HCT116 (cell line): Measurements from ENCODE around the gene IDH3G. TPM values are rescaled to one million over a fixed set of nuclear protein-coding genes. Genes with fewer than 3 reads are reported as not detected.

Experiments
- ATAC-seq: fragments of 200-7000 bp; cut with Tn5 transposase; 2 replicates; pipeline ENCODE4 v1.9.1; 2020; ENCODE audit warnings: mild to moderate bottlenecking, moderate library complexity
- BruUV-seq: library from RNA; stranded (reverse); fragments of 400-500 nt; replicated peaks from 2 replicates; lab custom pipeline; 2021; lab: Mats Ljungman, UMichigan
- CTCF ChIA-PET: fragments of 300-600 bp; sonication (Branson Sonifier 250); formaldehyde crosslinking; loops from one replicate; lab custom pipeline; 2021; ENCODE audit warnings: antibody characterized with exemption; lab: Charles Lee
- POLR2A ChIA-PET: fragments of 300-600, 350-600 bp; sonication (Branson Sonifier 250); formaldehyde crosslinking; loops from one replicate; lab custom pipeline; 2021; ENCODE audit warnings: antibody characterized with exemption; lab: Charles Lee
- RAD21 ChIA-PET, 2 experiments: fragments of 300-600 bp; sonication (Branson Sonifier 250); formaldehyde crosslinking; loops; one replicate each; lab custom pipeline; 2023; ENCODE audit warnings: low total read pairs in 2 of 2; ENCODE audit not compliant: uncharacterized antibody in 2 of 2, unreplicated experiment in 2 of 2, low non-redundant PET in 1 of 2; lab: Charles Lee
- DNase-seq: peaks from one replicate; pipeline ENCODE4 v3.0.0-alpha.2; 2010; ENCODE audit warnings: low read depth, low spot score
- H2AFZ ChIP-seq: fragments of 200-600 bp; shearing (Covaris generic), sonication (generic); 2 replicates; pipeline ENCODE4 v1.6.1; 2017; ENCODE audit warnings: low read depth, mixed run types, mixed read lengths, antibody characterized with exemption, low read length; ENCODE audit not compliant: poor library complexity, severe bottlenecking
- H3K27ac ChIP-seq: 2 replicates; pipeline ENCODE4 v1.5.1; 2012; ENCODE audit warnings: low read depth, low read length
- H3K27me3 ChIP-seq: fragments of 200-600 bp; sonication (generic); 2 replicates; pipeline ENCODE4 v1.6.1; 2016; ENCODE audit warnings: mixed run types, low read length, mixed read lengths; ENCODE audit not compliant: insufficient read depth
- H3K36me3 ChIP-seq, 2 experiments: fragments of 200-500 bp in 1 of 2; fragments of 200-600 bp in 1 of 2; sonication (Bioruptor generic) in 1 of 2; sonication (generic) in 1 of 2; 2 replicates each; pipeline versions ENCODE4 v1.5.1 to v1.6.1; 2014 to 2016; ENCODE audit warnings: low read length in 2 of 2, inconsistent platforms in 1 of 2, mixed read lengths in 1 of 2, mixed run types in 1 of 2; ENCODE audit not compliant: insufficient read depth in 2 of 2, control insufficient read depth in 1 of 2
- H3K4me1 ChIP-seq, 2 experiments: fragments of 200-600 bp in 1 of 2; sonication (generic) in 1 of 2; 2 replicates each; pipeline versions ENCODE4 v1.5.1 to v1.6.1; 2012 to 2017; ENCODE audit warnings: low read length in 2 of 2, inconsistent platforms in 1 of 2, mild to moderate bottlenecking in 1 of 2, mixed read lengths in 1 of 2, mixed run types in 1 of 2, moderate library complexity in 1 of 2; ENCODE audit not compliant: insufficient read depth in 2 of 2, control insufficient read depth in 1 of 2
- H3K4me2 ChIP-seq: fragments of 200-600 bp; sonication (generic); 2 replicates; pipeline ENCODE4 v1.6.1; 2017; ENCODE audit warnings: mixed run types, low read length, mixed read lengths
- H3K4me3 ChIP-seq, 2 experiments: fragments of 200-600 bp in 1 of 2; sonication (generic) in 1 of 2; replicated peaks in 1 of 2; 2 replicates each; pipeline ENCODE4 v1.5.1; 2011 to 2016; ENCODE audit warnings: low read length in 2 of 2, control low read depth in 1 of 2, low read depth in 1 of 2, mild to moderate bottlenecking in 1 of 2, mixed read lengths in 1 of 2, mixed run types in 1 of 2
- H3K79me2 ChIP-seq: fragments of 200-600 bp; sonication (generic); 2 replicates; pipeline ENCODE4 v1.6.1; 2017; ENCODE audit warnings: mild to moderate bottlenecking, mixed run types, low read length, moderate library complexity, mixed read lengths; ENCODE audit not compliant: insufficient read depth
- H3K9ac ChIP-seq: fragments of 200-600 bp; sonication (generic); 2 replicates; pipeline ENCODE4 v1.6.1; 2016; ENCODE audit warnings: low read length, mixed read lengths
- H3K9me2 ChIP-seq: fragments of 200-600 bp; sonication (generic), shearing (Covaris generic); 2 replicates; pipeline ENCODE4 v1.6.1; 2017; ENCODE audit warnings: mixed run types, mild to moderate bottlenecking, moderate library complexity; ENCODE audit not compliant: insufficient read depth
- H3K9me3 ChIP-seq, 2 experiments: fragments of 200-500 bp in 1 of 2; fragments of 200-600 bp in 1 of 2; sonication (Bioruptor generic) in 1 of 2; sonication (generic) in 1 of 2; 2 replicates each; pipeline ENCODE4 v1.6.1; 2014 to 2017; ENCODE audit warnings: low read length in 2 of 2, mixed read lengths in 2 of 2, inconsistent platforms in 1 of 2, low read depth in 1 of 2, mild to moderate bottlenecking in 1 of 2, mixed run types in 1 of 2, moderate library complexity in 1 of 2; ENCODE audit not compliant: control insufficient read depth in 1 of 2, insufficient read depth in 1 of 2
- H4K20me1 ChIP-seq: fragments of 200-600 bp; sonication (generic), shearing (Covaris generic); 2 replicates; pipeline ENCODE4 v1.6.1; 2017; ENCODE audit warnings: mixed run types, mild to moderate bottlenecking, moderate library complexity; ENCODE audit not compliant: insufficient read depth
- CBX3 ChIP-seq: IDR thresholded peaks from 2 replicates; pipeline ENCODE4 v1.6.1; 2012; ENCODE audit warnings: low read depth
- CEBPB ChIP-seq: IDR thresholded peaks from 2 replicates; pipeline ENCODE4 v1.6.1; 2012; ENCODE audit warnings: low read depth
- EGR1 ChIP-seq: IDR thresholded peaks from 2 replicates; pipeline ENCODE4 v1.6.1; 2012; ENCODE audit warnings: low read depth
- ELF1 ChIP-seq: IDR thresholded peaks from 2 replicates; pipeline ENCODE4 v1.6.1; 2012; ENCODE audit warnings: low read depth, borderline replicate concordance
- EZH2phosphoT487 ChIP-seq: fragments of 200-600 bp; IDR thresholded peaks from 2 replicates; pipeline ENCODE4 v1.6.1; 2018; ENCODE audit warnings: antibody characterized with exemption, borderline replicate concordance
- FOSL1 ChIP-seq: IDR thresholded peaks from 2 replicates; pipeline ENCODE4 v1.6.1; 2012; ENCODE audit warnings: low read depth
- JUND ChIP-seq: IDR thresholded peaks from 2 replicates; pipeline ENCODE4 v1.6.1; 2012
- POLR2A ChIP-seq: IDR thresholded peaks from 2 replicates; pipeline ENCODE4 v1.7.0; 2011; ENCODE audit warnings: borderline replicate concordance; ENCODE audit not compliant: insufficient read depth, insufficient read length; ENCODE audit errors: extremely low read depth
- POLR2AphosphoS5 ChIP-seq: IDR thresholded peaks from 2 replicates; pipeline ENCODE4 v1.6.1; 2011; ENCODE audit warnings: mild to moderate bottlenecking, low read depth, low read length, moderate library complexity
- SIN3A ChIP-seq: IDR thresholded peaks from 2 replicates; pipeline ENCODE4 v1.6.1; 2012; ENCODE audit warnings: low read depth
- SP1 ChIP-seq: IDR thresholded peaks from 2 replicates; pipeline ENCODE4 v1.6.1; 2012; ENCODE audit warnings: low read depth
- SRF ChIP-seq: IDR thresholded peaks from 2 replicates; pipeline ENCODE4 v1.6.1; 2012; ENCODE audit warnings: low read depth
- TCF7L2 ChIP-seq: IDR thresholded peaks from 2 replicates; pipeline ENCODE4 v1.7.0; 2011; ENCODE audit warnings: borderline replicate concordance, inconsistent platforms; ENCODE audit not compliant: insufficient read depth, insufficient read length; ENCODE audit errors: extremely low read depth
- YY1 ChIP-seq: IDR thresholded peaks from 2 replicates; pipeline ENCODE4 v1.6.1; 2011; ENCODE audit warnings: low read length, low read depth, moderate library complexity, mild to moderate bottlenecking; ENCODE audit not compliant: insufficient replicate concordance; ENCODE audit errors: extremely low read depth
- ZFX ChIP-seq: fragments of 450-650 bp; IDR thresholded peaks from 2 replicates; pipeline ENCODE4 v1.6.1; 2017
- ZNF274 ChIP-seq: fragments of 200-500 bp; sonication (Bioruptor generic); IDR thresholded peaks from 2 replicates; pipeline ENCODE4 v1.6.1; 2014; ENCODE audit warnings: mild to moderate bottlenecking, low read depth, low read length, inconsistent platforms
- intact Hi-C: fragments of 100-400 bp; cut with micrococcal nuclease; formaldehyde crosslinking; loops from 2 replicates; pipeline ENCODE4 v1.10.0; 2022
- total RNA-seq: library from RNA; stranded (reverse); gene quantifications from one replicate; pipeline ENCODE4 v1.2.1, GENCODE V29; 2021; ENCODE audit not compliant: unreplicated experiment
- TF ChIP-seq, protein P1 (sequence below): IDR thresholded peaks from 2 replicates; pipeline ENCODE4 v1.6.1; 2012
- TF ChIP-seq, protein P2 (sequence below): IDR thresholded peaks from 2 replicates; pipeline ENCODE4 v1.6.1; 2011; ENCODE audit warnings: mild to moderate bottlenecking, low read length, moderate library complexity; ENCODE audit not compliant: insufficient replicate concordance; ENCODE audit errors: extremely low read depth
- TF ChIP-seq, protein P3 (sequence below): IDR thresholded peaks from 2 replicates; pipeline ENCODE4 v1.6.1; 2012
- TF ChIP-seq, protein P4 (sequence below), 3 experiments: fragments of 200-600 bp in 1 of 3; sonication (generic) in 1 of 3; IDR thresholded peaks in 2 of 3; conservative IDR thresholded peaks in 1 of 3; 2 replicates each; pipeline ENCODE4 v1.5.1; 2012 to 2017; ENCODE audit warnings: low read depth in 2 of 3, low read length in 2 of 3, antibody characterized with exemption in 1 of 3, borderline replicate concordance in 1 of 3, control low read depth in 1 of 3, mild to moderate bottlenecking in 1 of 3, mixed read lengths in 1 of 3, mixed run types in 1 of 3, moderate library complexity in 1 of 3; ENCODE audit not compliant: insufficient read depth in 1 of 3

Gene IDH3G
- total RNA-seq, 1 experiment from 2014 or later = 49.7 TPM

DNA sequence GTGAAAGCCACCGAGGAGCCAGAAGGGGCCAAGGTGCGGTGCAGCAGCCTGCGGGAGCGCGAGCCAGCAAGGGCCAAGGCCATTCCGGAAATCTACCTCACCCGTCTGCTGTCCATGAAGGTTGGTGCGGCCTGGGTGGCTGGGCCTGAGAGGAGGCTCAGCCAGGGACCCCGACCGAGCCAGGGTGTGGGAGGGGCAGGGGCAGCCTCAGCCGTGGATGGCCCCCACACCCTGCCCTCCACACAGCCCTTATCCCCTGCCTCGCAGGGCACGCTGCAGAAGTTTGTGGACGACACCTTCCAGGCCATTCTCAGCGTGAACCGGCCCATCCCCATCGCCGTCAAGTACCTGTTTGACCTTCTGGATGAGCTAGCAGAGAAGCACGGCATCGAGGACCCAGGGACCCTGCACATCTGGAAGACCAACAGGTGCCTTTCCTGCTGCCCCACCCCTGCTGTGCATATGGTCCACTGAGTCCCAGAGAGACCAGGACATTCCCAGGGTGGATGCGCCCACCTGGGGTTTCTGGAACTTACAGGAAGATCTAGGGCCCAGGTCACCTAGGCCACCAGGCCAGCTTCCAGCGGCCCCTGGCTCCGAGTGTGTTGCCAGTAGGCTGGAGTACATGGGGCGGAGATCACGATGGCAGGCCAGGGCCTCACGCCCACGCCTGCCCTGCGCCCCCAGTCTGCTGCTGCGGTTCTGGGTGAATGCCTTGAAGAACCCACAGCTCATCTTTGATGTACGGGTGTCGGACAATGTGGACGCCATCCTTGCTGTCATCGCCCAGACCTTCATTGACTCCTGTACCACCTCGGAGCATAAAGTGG is 16.7 kb downstream of the IDH3G start:
- no peak for DNase-seq
- no peak overlapping the region for H3K4me2 ChIP-seq
- no peak overlapping the region for H2AFZ ChIP-seq
- no peaks in the 10 kb centered on the region for H3K36me3 ChIP-seq
- no peaks in the 10 kb centered on the region for H3K79me2 ChIP-seq
- no peaks in the 10 kb centered on the region for H4K20me1 ChIP-seq
- peaks cover 0 to 6% of the 10 kb centered on the region in 2 experiments; a peak in 1 of 4 replicates for H3K4me1 ChIP-seq
- POLR2A ChIA-PET = no interaction called here
- H3K9ac ChIP-seq = no peak overlapping the region
- CTCF ChIA-PET = no interaction called here
- H3K9me3 ChIP-seq = no peaks in the 10 kb centered on the region
- H3K27me3 ChIP-seq = no peaks in the 10 kb centered on the region
- no peaks in the 10 kb centered on the region for H3K9me2 ChIP-seq
- BruUV-seq = no TSS peak
- H3K27ac ChIP-seq = no peak overlapping the region; the same call in 1 of the 2 replicates
- no peak for ATAC-seq
- RAD21 ChIA-PET = no interaction called here
- intact Hi-C loops = no loop called here
- TF ChIP-seq CEBPB (no peak), ELF1 (no peak), SRF (no peak), FOSL1 (no peak), SP1 (no peak), EGR1 (no peak), YY1 (no peak), JUND (no peak), POLR2AphosphoS5 (no peak), SIN3A (no peak), ZFX (no peak), POLR2A (no peak), CBX3 (no peak), TCF7L2 (no peak), EZH2phosphoT487 (no peak), ZNF274 (no peak)
- TF ChIP-seq, protein P1, sequence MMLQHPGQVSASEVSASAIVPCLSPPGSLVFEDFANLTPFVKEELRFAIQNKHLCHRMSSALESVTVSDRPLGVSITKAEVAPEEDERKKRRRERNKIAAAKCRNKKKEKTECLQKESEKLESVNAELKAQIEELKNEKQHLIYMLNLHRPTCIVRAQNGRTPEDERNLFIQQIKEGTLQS = no peak
- TF ChIP-seq, protein P2, sequence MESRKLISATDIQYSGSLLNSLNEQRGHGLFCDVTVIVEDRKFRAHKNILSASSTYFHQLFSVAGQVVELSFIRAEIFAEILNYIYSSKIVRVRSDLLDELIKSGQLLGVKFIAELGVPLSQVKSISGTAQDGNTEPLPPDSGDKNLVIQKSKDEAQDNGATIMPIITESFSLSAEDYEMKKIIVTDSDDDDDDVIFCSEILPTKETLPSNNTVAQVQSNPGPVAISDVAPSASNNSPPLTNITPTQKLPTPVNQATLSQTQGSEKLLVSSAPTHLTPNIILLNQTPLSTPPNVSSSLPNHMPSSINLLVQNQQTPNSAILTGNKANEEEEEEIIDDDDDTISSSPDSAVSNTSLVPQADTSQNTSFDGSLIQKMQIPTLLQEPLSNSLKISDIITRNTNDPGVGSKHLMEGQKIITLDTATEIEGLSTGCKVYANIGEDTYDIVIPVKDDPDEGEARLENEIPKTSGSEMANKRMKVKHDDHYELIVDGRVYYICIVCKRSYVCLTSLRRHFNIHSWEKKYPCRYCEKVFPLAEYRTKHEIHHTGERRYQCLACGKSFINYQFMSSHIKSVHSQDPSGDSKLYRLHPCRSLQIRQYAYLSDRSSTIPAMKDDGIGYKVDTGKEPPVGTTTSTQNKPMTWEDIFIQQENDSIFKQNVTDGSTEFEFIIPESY = no peak
- TF ChIP-seq, protein P3, sequence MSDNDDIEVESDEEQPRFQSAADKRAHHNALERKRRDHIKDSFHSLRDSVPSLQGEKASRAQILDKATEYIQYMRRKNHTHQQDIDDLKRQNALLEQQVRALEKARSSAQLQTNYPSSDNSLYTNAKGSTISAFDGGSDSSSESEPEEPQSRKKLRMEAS = no peak
- TF ChIP-seq, protein P4, sequence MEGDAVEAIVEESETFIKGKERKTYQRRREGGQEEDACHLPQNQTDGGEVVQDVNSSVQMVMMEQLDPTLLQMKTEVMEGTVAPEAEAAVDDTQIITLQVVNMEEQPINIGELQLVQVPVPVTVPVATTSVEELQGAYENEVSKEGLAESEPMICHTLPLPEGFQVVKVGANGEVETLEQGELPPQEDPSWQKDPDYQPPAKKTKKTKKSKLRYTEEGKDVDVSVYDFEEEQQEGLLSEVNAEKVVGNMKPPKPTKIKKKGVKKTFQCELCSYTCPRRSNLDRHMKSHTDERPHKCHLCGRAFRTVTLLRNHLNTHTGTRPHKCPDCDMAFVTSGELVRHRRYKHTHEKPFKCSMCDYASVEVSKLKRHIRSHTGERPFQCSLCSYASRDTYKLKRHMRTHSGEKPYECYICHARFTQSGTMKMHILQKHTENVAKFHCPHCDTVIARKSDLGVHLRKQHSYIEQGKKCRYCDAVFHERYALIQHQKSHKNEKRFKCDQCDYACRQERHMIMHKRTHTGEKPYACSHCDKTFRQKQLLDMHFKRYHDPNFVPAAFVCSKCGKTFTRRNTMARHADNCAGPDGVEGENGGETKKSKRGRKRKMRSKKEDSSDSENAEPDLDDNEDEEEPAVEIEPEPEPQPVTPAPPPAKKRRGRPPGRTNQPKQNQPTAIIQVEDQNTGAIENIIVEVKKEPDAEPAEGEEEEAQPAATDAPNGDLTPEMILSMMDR (IDR thresholded peaks at IDR 0.05 in 2 of 3, conservative IDR thresholded peaks at IDR 0.05 in 1 of 3; ENCODE audit: borderline replicate concordance in 1 of 3, insufficient read depth in 1 of 3, low read depth in 2 of 3, low read length in 2 of 3) = no peak
- H3K4me3 ChIP-seq = no peak overlapping the region
